NCI-H526 (cell line): ENCODE measurements around the gene LAMTOR3.
"Not testable (repeated sequence)": the region's sequence is repeated elsewhere in the genome, so short reads cannot be mapped to it uniquely, and the experiment has no call there.

ENCODE experiments used
- DNase-seq, 2 experiments: peaks; one replicate each; lab custom pipeline; 2025; lab: John Stamatoyannopoulos, UW

Gene LAMTOR3

GRCh38 chr4:99830051-99830450, 64.2 kb downstream of the LAMTOR3 start:
- DNase-seq, result not testable (repeated sequence)

GRCh38 chr4:99828477-99828876, 65.8 kb downstream of the LAMTOR3 start:
- no peak for DNase-seq
